IPS-NIHi7 (cell line): ENCODE data around the gene ZNF319.
"Not testable (repeated sequence)": the region's sequence is repeated elsewhere in the genome, so short reads cannot be mapped to it uniquely, and the experiment has no call there.

Experiments used
- DNase-seq: peaks from one replicate; pipeline ENCODE4 v3.0.0; 2012; ENCODE audit warnings: mixed read lengths; ENCODE audit errors: extremely low spot score

The ZNF319 gene

DNA sequence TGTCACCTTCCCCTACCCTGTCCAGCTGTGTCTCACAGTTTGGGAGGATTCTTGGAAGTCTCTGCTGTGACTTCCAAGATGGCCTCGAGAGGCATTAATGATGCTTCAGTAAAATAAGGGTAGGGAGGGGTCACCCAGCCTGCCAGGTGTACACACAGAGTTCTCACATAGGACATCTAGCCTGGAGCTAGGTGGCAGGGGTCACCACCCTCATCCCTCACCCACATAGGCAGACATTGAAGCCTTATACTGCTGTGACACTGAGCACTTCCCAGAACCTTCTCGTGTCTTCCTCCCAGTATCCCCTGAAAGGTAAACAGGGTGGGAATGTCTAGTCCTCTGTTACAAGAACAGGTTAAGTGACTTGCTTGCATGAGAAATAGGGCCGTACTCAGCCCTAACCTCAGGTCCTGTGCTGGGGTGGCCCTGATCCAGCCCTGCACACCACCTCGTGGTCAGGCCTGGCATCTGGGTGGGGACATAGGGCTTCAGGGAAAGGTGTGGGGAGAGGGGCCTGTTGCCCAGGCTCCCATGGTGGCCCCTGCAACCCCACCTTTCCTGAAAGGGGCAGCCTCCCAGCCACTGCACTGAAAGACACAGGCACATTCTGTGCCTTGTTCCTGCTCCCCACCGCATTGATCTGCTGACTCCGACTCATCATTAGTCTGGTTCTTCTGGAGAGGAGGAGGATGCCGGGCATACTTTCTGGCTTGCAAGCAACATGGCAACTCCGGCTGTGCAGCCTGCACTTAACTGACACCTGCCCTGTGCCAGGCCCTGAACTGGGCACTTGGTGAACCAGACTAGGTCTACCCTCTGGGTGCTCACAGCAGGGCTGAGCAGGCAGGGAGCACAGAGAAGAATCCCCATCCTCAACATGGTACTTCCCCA lies 21.4 kb upstream of the ZNF319 start:
- no peak for DNase-seq

DNA sequence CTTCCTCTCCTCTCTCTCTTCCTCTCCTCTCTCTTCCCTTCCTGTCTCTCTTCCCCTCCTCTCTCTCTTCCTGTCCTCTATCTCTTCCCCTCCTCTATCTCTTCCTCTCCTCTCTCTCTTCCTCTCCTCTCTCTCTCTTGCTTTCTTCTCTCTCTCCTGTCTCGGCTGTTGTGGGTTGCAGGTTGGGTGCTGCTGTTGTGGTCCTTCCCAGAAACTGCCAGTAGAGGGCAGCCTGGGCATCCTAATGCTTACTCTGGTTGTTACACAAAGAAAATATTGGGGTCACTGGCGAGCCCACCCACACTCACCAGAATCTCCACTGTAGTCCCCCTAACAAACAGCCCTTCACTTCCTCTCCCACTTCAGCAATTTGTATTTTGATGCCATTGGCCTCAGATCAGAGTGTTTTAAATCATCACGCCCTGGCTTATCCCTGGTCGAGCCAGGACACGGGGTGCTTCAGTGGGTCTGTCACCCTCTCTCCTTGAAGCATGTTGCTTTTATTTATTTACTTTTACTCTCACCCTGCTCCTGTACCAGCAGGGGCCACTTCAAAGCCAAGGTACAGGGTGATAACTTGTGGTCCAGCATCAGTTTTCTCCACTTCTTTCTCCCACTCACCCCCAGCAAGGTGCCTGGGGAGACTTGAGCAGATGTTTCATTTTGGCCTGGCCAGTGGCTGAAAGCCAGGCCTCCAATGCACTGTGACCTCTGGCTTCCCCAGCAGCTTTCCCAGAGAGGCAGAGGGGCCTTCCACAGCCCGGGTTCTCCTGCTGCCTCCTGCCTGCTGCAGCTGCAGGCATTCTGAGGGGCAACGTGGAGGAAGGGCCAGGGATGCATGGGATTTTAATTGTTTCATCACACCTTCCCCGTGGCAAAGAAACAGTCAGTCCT lies 20.4 kb upstream of the ZNF319 start:
- peak; percentile 59 for DNase-seq

DNA sequence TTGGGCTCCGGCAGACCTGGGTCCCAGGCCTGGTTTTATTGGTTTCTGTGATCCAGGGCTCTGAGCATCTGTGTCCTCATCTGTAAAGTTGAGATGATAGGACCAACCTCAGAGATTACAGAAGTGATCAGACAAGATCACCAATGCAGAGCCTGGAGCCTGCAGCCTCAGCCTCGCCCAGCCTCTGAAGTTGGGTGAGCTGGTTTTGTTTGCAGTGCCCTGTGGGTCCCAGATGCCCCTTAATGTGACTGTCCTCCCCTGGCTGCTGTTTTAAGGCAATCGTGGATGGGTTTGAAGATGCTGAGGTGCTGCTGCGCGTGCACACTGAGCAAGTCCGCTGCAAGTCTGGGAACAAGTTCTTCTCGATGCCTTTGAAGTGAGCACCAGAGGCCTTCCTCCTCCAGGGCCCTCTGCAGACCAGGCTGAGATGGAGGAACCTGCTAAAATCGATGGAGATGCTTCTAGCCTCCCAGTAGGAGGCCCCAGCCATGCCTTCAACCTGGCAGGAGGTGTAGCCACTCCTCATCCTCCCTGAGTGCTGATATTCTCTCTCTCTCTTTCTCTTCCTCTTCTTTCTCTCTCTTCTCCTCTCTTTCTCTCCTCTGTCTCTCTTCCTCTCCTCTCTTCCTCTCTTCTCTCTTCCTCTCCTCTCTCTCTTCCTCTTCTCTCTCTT lies 19.5 kb upstream of the ZNF319 start:
- DNase-seq = no peak

DNA sequence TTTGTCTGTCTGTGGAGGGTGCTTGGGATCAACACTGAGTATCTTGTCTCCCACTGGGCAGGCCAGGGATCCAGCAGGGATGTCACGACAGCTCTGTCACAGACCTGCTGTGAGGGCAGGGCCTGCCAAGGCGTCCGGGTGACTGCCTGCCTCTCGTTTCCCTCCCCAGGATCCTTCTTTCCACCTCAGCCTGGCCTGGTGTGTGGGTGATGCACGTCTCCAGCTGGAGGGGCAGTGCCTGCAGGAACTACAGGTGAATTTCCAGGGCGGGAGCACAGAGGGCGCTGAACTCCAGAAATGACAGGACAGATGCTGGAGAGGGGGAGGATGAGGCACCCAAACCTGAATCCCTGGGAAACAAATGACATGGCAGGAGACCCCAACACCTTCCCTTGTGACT lies 18.3 kb upstream of the ZNF319 start:
- peak; percentile 58 for DNase-seq

DNA sequence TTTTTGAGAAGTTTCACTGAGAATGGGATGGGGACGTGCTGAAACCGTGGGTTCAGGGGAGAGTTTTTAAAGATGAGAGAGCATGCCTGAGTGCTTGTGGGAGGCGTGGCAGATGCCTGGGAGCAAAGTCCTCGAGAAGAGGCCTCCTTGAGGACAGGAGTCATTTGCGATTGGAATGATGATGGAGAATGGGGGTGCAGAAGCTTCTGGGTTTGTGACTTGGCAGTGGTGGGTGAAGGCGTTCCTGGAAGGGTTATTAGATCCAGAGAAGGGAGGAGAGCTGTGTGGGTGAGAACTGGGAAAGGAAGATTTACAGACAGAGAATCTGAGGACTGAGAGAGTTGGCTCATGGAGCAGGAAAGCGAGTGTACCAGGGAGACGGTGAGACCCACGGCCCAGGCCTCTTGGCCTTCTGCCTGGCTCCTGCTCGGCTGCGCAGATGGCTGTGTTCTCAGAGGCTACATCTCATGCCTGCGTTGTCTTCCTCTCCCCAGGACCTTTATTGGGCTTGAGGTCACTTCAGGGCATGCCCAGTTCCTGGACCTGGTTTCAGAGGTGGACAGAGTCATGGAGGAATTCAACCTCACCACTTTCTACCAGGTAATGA lies 16.5 kb upstream of the ZNF319 start:
- DNase-seq = no peak

DNA sequence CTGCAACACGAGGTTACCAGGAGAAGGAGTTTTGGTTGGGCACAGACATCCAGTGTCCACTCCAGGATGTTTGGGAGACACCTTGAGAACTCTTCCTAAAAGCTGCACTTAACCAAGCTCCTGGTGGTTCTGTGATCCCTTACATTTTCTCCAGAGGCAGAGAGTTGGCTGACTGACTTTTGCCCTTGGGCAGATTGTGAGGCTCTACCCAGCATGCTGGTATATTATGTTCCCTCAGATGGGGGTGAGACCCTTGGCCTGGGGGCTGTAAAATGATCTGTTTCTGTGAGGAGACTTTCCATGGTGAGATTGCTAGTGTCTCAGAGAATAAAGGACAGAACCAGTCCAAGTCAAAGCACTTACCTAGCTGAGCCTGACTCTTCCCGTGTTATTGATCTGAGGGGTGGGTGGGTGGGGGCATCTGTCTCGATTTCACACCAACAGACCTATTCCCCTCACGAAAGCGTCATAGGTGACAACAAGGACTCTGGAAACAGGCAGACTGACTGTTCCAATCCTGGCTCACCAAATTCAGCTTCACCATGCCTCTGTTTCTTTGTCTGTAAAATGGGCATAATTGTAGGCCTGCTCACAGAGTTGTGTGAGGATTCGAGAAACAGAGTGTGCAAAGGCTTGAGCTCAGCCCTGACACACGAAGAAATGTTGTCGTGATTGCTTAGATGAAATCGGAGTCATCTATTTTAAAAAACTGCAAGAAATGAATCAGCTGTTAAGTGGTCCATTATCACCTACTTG lies 12.9 kb upstream of the ZNF319 start:
- no peak for DNase-seq

DNA sequence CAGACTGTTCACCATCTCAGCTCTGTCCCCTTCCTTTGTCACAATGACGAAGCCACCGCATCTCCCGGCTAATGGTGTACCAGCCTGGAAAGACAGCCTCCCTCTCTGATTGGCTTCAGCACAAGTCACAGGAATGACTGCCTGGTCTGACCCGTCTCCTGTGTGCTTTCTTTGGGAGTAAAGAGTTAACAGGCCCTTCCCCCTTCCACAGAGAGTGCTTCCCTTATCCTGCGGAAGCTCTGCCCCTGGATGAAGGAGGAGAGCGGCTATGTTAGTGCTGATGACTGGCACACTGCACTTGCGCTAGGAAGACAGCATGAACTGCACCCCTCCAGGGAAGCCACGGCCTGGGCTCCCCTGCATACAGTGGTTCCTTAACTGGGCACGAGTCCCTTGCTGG lies 12.0 kb upstream of the ZNF319 start:
- no peak for DNase-seq

DNA sequence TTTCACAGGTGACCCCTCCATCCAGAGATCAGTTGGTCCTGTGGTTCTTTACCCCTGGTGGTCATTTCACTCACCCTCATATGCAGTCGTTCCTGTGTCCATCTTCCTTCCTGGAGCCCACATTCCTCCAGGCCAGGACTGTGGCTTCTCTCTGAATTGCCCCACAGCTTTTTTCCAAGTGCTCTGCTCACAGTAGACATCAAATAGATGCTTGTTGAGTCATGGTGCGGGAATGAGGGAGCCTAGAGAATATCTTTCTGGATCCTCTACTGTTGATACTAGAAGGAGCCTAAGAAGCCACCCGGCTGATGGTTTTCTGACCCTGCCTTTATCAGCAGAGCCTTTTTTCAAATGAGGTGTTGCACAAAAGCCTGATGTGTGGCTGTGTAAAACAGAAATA lies 11.2 kb upstream of the ZNF319 start:
- no peak for DNase-seq

DNA sequence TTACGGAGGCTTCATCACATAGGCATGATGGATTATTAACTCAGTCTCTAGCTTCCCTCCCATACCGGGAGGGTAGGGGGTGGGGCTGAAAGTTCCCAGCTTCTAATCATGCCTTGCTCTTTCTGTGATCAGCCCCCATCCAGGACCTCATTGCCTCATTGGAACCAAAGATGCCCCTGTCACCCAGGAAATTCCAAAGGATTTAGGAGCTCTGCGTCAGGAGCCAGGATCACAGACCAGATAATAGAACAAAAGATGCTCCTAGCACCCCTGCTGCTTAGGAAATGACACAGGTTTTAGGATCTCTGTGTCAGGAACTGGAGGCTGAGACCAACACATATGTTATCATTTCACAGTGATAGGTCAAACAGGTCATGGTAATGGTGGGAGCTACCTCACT lies 10.4 kb upstream of the ZNF319 start:
- DNase-seq = no peak

DNA sequence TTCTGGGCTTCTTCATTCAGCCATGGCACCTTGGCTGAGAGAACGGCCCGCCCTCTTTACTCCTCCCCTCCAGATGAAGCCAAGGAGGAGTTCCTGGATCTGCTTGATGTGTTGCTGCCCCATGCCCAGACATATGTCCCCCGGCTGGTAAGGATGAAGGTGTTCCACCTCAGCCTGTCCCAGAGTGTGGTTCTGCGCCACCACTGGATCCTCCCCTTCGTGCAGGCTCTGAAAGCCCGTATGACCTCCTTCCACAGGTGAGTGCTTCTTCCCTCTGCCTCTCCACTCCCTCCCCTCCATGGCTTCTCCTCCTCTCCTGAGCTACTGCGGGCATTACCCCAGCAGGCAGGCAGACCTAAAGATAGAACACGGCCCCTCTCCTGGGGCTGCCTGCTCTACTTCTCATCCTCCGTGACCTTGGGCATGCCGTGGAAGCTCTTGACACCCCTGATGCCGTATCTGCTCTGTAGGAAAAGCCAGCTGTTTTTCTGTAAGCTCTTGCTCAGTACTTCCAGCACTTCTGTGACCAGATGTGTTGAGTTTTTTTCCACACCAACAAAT lies 9.5 kb upstream of the ZNF319 start:
- DNase-seq = no peak

DNA sequence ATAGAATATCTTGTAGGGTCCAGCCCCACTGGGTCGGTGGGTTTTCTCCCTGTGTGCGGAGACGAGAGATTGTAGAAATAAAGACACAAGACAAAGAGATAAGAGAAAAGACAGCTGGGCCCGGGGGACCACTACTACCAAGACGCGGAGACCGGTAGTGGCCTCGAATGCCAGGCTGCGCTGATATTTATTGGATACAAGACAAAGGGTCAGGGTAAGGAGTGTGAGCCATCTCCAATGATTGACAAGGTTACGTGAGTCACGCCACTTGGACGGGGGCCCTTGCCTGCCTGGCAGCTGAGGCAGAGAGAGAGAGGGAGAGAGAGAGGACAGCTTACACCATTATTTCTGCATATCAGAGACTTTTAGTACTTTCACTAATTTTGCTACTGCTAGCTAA lies 4.3 kb upstream of the ZNF319 start:
- not testable (repeated sequence) for DNase-seq

DNA sequence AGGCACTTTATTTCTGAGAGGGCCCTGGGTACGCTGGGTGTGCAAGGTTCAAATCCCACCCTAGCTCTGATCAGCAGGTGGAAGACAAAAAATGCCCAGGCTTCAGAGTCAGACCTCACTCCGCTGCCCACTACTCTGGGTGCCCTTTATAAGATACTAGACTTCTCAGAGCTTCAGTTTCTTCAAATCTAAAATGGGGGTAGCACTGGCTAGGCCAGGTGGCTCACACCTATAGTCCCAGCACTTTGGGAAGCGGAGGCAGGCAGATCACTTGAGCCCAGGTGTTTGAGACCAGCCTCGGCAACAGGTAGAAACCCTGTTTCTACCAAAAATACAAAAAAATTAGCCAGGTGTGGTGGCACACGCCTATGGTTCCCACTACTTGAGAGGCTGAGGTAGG lies 2.5 kb upstream of the ZNF319 start:
- no peak for DNase-seq

DNA sequence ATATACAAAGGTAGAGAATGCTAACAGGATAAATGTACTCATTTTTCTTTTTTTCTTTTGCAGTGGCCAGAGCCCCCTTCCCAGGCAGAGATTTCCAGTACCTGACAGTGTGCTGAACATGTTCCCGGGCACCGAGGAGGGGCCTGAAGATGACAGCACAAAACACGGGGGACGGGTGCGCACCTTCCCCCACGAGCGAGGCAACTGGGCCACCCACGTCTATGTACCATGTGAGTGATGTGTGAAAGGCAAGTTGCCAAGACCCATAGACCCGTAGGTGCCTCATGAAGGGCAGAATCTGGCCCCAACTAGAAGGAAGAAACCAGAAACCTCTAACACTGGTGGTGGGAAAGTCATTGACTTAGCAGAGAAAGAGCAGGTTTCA lies 1.9 kb upstream of the ZNF319 start:
- DNase-seq = no peak

DNA sequence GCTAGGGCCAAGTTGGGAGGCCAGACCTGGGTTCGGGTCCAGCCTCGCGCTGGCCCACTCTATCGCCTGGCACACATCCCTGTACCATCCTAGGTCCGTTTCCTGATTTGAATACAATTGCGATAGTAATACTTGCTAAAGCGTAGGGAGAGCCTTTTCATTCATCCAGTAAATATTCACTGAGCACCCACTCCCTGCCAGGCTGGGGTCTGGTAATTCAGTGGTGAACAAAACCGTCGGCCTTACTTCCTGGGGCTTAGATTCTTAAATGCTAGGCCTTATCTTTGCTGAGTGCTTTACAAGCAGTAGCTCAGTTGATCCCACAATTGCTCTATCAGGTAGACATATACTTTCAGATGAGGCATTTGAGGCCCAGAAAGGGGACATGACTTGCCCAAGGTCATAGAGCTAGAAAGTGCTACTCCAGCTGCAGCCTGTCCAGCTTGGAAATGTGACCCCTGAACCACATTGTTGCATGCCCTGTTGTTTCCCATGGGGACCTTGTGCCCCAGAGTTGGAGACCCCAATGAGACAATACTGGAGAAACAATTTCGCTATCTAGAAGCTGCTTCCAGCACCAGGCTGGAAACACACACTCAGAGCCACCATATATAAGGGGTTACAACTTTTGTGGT lies 1.4 kb upstream of the ZNF319 start:
- DNase-seq = no peak

DNA sequence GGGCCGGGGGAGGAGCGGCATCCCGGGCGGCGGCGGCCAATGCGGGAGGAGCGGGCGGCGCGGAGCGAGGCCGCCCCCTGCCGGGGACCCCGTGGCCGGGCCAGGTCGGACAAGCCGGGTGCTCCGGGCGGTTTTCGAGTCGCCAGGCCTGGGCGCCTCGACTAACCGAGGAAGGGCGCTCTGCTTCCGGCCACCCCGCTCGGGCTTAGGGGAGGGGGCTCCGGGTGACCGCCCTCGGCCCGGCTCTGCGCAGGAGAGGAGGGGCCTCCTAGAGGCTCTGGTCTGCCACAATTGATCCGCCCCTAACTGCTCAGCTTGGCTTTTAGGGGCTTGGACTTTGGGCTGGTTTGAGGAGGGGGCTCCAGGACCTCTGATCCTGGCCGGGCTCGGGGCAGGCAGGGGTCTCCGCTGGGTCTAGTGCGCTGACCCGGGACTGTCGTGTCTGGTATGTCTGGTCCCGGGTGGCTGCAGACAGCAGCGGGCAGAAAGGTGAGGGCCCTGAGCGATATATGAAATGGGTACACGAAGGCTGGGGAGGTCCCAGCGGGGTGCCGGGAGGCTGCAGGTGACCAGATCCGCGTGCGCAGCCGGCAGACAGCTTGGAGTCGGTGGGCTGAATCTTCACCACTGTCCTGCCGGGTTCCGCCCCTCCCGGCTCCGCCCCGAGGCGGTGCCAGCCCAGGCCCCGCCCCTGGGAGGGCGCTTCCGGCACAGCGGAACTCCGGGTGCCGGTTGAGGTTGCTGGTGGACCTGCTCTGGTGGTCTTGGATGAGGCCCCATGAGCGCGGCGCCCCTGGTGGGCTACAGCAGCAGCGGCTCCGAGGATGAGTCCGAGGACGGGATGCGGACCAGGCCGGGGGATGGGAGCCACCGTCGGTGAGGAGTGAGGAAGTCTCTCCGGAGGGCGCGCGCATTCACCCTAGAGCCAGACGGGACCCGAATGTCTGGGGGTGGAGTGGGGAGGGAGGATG lies 519 bp upstream of the ZNF319 start, which contains the start of gene USB1:
Gene USB1, plus strand, starts transcription at position 702 of the 971 bp plus-strand sequence. Its CDS starts 77 bp downstream, at position 779.
- peak; percentile 96 for DNase-seq

DNA sequence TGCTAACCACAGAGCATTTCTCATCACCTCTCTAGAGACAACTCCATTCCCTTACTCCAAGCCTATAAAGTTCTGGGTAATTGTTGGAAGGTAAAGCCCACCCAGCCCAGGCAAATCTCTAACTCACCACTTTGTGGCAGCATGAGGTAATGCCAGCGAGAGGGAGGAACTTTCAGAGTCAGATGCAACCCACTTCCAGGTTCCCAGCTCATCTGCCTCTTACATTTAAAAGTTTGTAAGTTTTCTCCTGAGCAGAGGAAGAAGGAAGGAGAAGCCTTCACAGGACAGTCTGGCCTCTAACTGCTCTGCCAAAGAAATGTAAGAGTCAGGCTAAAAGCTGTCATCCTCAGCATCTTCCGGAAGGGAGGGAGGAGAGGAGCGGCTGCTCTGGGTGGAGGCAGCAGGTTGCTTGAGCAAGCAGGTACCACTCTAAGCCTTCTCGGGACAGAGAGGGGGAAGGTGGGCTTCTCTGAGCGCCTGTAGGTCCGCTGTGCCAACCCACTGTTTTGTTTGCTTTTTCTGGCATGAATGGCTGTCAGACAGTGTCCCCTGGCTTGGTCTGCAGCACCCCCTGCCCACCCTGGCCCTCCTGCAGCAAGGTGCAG lies 1.0 kb downstream of the ZNF319 start:
- DNase-seq = no peak

DNA sequence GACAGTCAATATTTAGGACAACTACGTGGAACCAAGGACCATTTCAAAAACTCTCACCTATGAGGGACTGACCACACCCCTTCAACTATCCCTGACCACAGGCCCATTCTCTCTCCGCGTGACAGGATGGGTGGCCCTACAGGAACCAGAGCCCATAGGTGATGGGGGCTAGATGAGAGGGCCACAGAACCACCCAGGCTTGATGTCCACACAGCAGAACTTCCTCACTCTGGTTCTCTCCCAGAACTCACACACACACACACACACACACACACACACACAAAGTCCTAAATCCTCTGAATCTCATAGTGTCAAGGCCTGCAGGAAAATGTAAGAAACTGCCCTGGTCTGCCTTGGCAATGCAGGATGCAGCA lies 1.5 kb downstream of the ZNF319 start:
- no peak for DNase-seq

DNA sequence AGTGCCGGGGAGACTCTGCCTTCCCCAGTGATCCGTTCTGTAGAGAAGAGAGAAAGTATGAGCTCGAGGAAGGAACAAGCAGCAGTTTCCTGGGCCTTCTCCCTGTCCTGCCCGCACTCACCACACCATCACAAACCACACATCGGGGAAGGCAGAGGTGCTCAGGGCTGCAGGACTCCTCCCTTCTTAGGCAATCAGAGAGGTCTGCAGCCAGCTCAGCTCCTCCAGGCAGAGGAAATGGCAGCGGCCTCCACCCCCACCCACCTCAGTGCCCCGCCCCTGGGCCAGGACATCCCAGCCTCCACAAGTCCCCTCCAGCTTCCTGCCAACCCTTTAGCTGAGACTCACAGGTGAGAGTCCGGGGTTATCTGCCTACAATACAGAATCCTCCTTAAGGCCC lies 2.0 kb downstream of the ZNF319 start:
- peak; percentile 30 for DNase-seq
